HG03064 (cell line): ENCODE data around the gene RAB7B.

Source experiments
- ATAC-seq: cut with Tn5 transposase; IDR thresholded peaks from one replicate; pipeline ENCODE4 v1.9.1; 2021; ENCODE audit warnings: low read depth; ENCODE audit not compliant: unreplicated experiment

The RAB7B gene

DNA sequence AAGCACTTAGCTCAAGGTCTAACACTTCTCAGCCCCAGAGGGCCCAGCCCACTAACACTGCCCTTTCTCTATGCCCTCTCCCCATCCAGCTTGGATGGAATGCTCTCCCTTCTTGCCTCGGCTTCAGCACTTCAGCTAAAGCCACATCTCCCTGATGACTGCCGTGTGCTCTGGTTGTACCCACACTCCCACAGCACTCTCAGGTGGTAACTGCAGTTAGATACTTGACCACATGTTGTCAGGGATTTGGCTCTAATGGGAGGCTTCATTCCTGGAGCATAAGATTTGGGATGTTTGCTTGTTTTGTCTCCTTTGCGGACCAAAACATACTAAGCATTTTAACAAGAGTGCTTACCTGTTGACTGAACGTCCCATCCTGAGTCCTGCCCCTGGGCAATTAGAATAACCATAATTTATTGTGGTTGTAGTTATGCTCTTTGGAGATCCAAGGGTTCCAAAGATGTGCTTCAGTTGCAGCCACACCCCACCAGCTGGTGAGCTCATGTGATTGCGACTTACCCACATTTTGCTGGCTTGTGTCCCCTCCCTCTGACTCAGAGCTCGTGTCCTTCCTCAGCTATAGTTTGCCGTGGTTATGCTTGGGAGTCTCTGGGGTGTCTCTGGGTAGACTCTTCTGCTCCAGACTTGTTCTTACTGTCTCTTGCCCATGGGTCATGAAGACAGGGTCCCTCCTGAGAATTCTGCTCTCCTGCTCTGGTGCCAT lies 52.2 kb downstream of the RAB7B start:
- no peak for ATAC-seq

DNA sequence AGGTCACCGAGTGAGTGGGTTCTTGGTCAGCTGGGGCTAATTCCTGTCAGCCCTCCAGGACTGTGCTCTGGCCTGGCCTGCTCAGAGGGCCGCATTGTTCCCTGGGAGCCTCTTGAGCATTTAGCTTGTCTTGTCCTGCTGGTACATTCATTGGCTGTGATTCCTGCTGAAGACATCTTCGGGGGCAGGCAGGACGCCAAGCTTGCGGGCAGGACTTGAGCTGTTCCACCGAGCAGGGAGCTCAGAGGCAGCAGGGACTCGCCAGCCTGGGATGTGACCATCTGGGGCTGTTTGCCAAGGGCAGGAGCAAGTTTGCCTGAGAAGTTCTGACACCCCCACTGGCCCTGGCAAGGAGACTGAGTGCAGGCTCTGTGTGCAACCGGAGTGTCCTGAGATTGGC lies 52.9 kb downstream of the RAB7B start:
- no peak for ATAC-seq

DNA sequence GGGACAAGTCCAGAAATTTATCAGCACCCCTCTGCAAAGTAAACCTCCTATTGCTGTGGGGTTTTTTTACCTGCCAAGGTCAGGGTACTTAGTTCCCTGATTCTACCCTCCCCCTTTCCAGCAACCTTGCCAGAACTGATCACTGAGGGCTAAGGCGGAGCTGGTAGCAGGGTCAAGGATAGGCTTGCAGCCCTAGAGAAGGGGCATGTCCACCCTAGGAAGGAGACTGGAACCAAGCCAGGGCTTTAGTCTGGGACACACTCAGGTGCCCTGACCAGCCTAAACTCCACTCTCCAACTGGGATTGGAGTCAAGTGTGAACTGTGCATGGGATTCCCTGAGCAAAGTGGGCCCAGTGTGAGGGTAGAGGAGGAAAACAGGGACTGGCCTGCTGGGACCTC lies 53.4 kb downstream of the RAB7B start:
- no peak for ATAC-seq

DNA sequence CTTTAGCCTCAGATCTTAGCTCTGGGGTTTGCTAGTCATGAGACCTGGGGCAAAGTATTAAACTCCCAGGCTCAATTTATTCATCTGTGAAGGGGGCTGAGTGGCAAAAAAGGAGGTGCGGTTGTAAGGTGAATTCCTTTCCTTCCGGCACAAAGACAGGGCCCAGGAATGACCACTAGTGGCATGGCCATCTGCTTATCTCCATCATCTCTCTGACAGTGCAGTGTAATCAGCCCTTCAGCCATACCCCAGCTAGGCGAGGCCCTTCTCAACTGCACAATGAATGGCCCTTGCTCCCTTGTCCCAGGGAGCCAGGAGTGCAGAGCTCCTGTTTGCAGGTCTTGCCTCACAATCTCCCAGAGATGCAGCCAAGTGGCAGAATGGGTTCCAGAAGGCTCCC lies 54.3 kb downstream of the RAB7B start:
- ATAC-seq, result no peak

DNA sequence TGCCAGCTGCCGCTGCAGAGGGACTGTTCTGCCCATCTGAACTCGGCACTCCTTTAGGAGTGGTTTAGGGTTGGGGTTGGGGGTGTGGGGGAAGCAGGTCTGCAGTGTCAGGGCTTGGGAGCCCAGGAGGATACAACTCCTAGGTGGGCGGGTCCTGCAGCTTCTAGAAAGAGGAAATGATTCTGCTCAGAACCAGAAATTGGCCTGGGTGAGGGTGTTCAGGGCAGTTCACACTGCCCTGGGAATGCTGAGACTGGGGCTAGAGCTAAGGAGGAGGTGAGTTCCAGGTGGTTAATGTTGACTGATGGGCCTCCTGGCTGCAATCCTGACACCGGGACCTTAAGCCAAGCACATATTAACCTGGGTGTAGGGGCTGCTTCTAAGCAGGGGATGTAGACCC lies 55.2 kb downstream of the RAB7B start:
- no peak for ATAC-seq

DNA sequence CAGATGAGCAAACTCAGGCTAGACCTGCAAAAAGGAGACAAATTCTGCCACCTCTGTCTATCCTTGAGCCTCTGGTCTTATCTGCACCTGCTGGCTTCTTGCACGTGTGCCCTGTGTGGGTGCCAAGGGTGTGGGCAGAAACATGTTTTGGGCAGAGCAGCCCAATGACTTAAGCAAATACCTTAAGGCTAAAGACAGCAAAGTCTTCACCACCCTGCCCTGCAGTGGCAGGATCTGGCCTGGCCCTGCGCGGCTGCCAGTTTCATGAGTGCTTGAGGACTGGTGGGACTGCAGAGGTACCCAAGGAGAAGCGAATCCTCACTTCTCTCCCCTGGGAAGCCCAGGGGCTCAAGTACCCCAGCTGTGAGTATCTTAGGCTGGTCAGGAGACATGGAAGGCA lies 56.2 kb downstream of the RAB7B start:
- ATAC-seq, result no peak

DNA sequence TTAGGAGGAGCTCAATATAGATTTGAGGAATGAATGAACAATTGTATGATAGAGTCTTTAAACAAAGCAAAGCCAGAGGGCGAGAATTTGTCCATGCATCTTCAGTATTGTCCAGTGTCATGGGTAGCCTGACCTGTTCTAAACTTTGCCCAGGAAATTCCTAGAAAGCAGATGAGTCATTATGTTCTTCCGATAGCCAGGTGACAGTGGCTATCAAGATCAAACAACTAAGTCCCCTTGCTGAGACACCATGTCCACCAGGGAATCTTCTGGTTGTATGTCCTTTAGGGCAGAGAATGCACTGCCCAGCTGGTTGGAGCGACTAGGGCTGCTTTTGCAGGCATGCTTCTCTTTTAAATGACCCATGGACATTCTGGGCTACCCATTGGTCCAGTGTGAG lies 58.1 kb downstream of the RAB7B start:
- ATAC-seq, result no peak

DNA sequence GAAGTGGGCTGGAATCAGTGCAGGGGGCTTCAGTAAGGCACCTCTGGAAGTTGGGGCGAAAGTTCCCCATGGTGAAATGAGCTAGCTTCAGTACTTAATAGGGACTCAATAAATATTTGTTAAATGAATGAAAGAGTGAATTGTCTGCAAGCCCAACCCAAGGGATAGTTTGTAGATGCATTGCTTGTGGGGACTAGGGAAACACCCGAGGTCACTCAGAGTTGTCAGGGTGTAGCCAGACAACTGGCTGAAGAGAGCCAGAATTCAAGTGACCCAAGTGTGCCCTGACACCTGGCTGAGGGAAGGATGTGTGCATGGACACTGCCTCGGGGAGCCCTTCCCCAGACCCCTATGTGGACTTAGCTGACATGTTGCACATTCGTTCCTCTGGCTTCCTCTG lies 58.7 kb downstream of the RAB7B start:
- no peak for ATAC-seq

DNA sequence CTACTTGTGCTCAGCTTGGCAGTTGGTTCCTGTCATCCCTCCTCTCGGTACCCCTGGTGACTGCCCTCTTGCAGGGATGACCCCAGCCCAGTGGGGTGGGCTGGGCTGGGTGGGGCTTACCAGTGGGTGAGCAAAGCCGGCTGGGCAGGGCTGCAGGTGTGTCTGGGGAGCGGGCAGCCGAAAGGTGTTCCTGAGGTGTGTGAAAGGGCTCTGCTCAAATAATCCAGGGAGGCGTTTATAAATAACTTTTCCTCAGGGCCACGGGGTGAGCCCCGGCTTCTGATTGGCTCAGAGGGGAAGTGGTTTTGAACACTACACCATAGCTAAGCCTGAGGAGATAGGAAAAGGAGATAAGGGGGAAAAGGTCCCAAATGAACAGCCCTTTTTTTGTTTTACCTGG lies 60.0 kb downstream of the RAB7B start, which contains the start of gene SLC26A9:
Gene SLC26A9 (minus strand): TSS at position 212 of the 400 bp plus-strand sequence. CDS start 7,636 bp downstream, outside the sequence.
- ATAC-seq, result no peak

DNA sequence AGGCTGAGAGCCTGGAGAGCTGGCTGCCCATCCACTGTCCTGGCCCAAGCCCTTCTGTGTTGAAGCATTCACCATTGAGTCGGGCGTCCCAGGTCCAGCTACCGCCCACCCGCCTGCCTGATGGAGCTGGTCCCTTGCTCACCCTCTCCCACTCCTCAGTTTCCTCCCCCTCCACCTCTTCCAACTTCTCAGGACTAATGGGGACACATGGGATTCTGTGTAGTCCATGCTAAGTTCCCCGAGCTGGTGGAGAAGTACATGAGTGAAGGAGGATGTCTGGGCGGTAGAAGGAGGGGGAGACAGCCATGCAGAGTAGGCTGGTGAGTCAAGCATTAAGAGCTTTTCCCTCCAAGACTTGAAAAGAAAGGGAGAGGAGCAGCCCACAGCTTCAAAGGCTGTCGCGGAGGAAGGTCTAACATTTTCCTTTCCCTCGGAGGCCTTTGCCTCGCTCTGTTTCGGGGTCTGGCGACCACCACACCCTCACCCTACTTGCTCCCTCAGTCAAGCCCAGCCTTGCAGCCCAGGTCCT lies 60.5 kb downstream of the RAB7B start:
- ATAC-seq, result no peak

DNA sequence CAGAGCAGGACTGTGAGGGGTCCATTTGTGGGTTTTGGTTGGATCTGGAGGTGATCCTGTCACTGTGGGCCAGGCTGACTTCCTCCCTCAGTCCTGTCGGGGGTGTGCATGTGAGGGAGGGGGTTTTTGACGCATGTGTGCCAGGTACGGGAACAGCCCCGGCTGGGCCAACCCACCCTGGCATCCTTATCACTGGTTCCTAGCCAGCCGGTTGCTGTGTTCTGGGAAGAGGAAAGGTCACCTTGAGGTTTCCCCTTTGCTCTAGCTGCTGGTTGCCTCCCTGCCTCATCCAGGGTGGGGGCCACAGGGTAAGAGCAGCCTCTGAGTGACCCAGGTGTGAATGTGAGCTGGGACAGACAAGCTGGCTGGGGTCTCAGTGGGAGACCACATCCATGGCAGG lies 62.5 kb downstream of the RAB7B start:
- ATAC-seq, result no peak

DNA sequence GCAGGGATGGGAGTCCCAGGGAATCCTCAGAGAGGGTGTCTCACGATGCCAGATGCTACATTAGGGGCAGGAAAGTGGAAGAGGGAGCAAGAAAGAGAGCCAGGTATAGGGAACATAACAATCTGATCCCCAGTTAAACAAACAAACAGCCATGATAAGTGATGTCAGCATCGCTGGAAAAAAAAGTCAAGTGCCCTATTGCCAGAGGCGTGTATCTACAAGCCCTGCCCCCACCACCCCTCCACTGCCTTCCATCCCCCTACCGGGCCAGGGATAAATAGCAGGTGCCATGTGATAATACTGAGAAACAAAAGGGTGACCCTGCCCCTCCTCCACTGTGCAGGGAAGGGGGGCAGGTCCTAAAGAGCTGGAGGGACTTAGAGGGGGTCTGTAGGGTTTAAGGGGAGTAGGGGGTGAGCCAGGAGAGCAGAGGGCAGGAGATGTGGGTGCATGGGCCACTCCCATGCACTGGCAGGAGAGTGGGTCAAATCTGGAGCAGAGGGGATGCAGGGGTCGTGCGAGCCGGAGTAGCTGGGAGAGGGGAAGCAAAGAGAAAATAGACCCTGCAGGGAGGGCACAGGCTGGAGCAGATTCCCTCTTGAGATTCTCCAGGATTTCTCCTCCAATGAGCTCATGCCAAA lies 63.4 kb downstream of the RAB7B start:
- no peak for ATAC-seq

DNA sequence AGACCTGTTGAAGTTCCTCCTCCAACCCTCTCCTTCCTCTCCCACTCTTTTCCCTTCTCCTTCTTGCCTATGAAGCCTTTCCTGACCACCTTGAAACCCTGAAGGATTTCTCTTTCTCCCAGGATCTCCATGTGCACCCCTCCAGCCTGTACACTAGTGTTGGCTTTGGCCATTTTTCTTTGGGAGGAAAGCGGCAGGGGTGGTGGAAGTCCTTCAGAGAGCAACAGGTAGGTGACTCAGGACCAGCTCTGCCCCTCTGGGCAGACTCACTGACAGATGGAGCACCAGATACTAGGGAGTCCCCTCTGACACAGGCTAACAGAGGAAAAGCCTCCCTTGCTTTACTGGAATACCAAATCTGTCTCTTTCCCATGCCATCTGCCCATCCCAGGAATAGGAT lies 64.5 kb downstream of the RAB7B start:
- no peak for ATAC-seq

DNA sequence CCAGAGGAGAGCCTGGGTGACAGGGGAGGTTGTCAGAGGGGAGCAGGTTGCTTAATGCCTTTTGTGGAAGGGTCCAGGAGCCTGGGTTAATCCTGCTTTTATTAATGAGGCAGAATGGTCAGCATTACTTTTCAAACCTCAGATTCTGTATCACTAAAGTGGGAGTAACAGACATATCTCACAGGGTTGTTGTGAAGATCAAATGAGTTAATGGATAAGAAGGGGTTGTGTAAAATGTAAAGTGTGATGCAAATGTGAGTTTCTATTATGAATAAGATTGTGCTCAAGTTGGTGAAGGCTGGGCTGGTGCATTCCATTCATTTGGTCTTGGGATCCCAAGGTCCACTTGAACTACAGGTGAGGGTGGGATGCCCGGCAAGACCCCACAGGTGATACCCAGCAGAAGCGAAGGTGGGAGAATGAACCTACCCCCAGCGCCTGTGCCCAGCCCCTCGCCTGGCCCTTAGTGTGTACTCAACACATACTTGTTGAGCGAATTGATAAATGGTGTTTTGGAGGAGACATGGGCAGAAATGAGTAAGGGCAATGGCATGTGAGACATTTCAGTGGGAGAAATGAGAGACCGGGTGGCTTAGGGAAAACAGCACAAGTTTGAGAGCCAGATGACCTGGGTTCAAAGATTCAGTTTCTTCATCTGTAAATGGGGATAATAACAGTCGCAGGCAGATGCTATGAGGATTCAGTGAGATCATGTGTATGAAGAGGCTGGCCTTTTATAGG lies 66.2 kb downstream of the RAB7B start:
- ATAC-seq, result no peak

DNA sequence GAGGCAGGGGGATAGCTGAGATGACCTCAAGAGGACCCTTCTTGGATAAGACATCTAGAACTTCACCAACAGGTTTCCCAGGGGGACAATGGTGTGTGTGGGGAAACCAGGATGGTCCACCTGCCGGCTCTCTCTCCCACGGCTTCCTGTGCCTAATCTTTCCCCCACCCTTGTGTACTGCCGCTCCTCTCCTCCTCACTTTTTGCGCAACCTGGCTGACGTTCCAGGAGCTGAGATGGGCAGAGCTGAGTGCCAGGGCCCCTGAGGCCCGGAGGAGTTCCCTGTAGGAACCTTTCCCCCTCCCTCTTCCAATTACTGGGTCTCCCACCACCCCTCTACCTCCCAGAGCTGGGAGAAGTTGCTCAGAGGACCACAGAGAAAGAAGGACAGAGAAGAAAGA lies 66.9 kb downstream of the RAB7B start:
- no peak for ATAC-seq

DNA sequence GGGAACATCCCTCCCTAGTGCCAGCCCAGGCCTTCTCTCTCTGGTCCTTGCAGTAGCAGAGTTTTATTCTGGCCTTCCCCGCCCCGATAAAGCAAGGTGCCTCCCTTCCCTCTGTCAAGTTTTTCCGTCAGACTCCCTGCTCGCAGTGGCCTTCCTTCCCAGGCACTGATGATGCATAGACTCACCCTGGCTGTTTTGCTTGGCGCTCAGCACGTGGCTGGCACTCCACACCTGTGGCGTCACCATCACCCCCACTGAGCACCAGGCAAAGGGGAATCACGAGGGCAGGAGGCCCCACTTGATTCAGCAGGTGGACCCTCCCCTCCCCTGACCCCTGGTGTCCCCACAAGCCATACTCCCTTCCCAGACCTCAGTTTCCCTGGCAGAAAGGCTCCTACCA lies 67.3 kb downstream of the RAB7B start:
- no peak for ATAC-seq

DNA sequence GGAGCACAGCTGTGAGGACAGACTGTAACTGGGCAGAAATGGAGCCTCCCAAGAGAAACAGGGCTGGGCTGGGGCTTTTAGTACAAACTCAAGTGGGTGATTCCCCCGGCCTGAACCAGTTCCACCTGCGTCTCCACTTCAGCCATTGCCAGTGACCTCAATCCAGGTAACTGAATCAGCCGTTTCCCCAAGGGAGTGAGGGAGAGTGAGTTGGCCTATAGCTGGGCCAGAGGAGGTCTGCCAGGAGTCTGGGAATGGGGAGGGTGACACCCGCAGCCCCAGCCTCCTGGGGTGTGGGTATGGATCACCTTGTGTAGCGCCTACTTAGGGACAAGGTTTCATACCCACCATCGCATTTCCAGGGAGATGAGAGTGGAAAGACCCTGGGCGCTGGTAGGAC lies 68.4 kb downstream of the RAB7B start:
- no peak for ATAC-seq

DNA sequence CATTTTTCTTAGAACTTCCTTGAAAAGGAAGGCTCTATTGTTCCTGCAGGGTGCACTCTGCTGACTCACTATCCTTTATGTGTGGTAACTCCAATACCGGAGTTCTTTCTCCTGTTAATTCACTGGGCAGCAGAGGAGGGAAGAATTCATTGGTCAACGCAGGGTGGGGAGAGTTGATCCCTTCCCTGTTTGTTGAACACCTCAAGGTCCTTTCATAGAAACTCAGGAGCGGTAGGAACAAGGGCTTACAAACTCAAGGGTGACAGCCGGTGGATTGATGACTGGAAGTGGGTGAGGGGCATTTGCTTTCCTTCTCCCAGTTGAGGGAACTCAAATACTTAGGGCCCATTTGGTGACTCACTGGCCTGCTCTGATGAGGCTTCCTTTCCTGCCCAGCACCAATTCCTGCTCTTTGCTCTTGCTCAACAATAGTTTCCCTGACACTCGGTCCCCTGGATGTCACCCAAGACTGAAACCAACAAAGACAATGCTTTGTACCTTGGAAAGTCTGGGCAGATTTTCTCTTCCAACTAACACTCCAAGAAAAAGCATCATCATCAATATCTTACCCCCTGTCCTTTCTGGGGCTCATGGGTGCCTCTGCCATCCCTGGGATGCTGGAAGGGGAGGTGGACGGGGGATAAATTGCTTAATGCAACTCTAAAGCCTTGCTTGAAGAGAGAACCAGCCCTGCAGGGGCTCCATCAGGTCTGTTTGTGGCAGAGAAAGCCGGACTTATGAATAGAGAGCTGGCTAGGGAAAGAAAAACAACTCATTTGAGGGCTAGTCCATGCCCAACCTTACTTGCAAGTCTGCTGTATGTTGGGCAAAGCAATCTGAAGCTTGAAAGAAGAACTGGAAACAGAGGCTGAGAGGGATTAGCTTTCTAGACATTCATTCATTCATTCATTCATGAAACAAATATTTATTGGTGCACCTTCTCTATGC lies 69.2 kb downstream of the RAB7B start:
- ATAC-seq, result no peak

DNA sequence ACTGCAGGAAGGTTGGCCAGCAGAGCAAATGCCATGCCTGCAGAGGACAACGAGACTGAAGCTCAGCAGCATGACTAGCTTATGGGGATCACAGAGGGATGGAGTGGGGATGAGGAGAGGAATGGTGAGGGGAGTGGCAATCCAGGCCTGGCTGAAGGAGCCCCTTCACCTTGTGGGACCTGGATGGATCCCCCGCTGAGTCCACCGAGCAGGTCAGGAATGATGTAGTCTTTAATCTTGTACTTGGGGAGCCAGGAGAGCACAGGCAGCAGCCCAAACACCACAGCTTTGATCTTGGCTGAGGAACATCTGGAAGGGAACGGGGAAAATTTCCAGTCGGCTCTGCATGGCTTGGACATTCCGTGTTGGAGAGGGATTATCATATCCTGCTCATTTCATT lies 70.4 kb downstream of the RAB7B start:
- ATAC-seq, result no peak

DNA sequence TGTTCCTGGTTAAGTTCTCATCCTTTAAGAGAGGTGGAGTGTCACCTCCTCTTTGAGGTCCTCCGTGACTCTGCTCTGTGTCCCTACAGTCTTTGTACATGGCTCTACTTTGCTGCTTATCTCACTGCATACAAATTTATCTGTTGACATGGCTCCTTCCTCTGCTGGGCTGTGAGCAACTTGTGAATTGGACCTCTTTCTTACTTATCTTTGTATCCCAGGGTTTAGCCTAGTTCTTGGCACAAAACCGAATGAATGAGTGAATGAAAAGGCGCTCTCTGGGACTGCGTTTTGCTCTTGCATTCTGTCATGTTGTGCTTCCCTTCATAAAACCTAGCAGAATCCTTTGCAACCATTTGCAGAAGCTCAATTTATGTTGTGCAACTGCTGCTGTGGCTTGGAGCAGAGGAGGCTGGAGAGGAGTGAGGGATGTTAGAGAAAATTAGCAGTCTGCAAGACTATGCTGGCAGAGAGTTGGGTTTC lies 72.4 kb downstream of the RAB7B start:
- no peak for ATAC-seq
